A549 (cell line): Measurements from ENCODE around the gene LANCL2. TPM values are rescaled to one million over a fixed set of nuclear protein-coding genes. Genes with fewer than 3 reads are reported as not detected.

ENCODE experiments used
- ATAC-seq, 2 experiments: fragments of 200-7000 bp in 1 of 2; fragments of >200 bp in 1 of 2; cut with Nextera tagmentation in 1 of 2; cut with Tn5 transposase in 1 of 2; 3 replicates each; pipeline versions ENCODE4 v1.8.0 to v1.9.1; 2018 to 2020; ENCODE audit warnings: mild to moderate bottlenecking in 1 of 2, moderate library complexity in 1 of 2
- CTCF ChIA-PET: fragments of 300-600 bp; sonication (Branson Sonifier 250); formaldehyde crosslinking; extraction: SDS; loops from one replicate; lab custom pipeline; 2021; ENCODE audit warnings: antibody characterized with exemption, inconsistent platforms; lab: Yijun Ruan, JAX
- POLR2A ChIA-PET: fragments of 350-600 bp; formaldehyde crosslinking; extraction: SDS; loops from one replicate; lab custom pipeline; 2021; ENCODE audit warnings: antibody characterized with exemption, inconsistent platforms; lab: Yijun Ruan, JAX
- DNase-seq, 2 experiments: peaks; one replicate each; pipeline versions ENCODE4 v3.0.0 to v3.0.0-alpha.2; 2011 to 2016; ENCODE audit warnings: low read depth in 1 of 2, low spot score in 1 of 2
- FAIRE-seq: peaks from 2 replicates; lab custom pipeline; 2011; peaks lifted over from hg19 to GRCh38; lab: Jason Lieb, UNC
- H3K27ac ChIP-seq, 2 experiments: fragments of >200 bp; sonication (Bioruptor Twin); formaldehyde crosslinking; 3 replicates each; pipeline ENCODE4 v1.5.1; 2016 to 2017
- H3K4me1 ChIP-seq: fragments of >200 bp; sonication (Bioruptor Twin); formaldehyde crosslinking; 3 replicates; pipeline ENCODE4 v1.6.1; 2016
- H3K4me2 ChIP-seq: fragments of >200 bp; sonication (Bioruptor Twin); formaldehyde crosslinking; 3 replicates; pipeline ENCODE4 v1.6.1; 2016
- H3K4me3 ChIP-seq: fragments of >200 bp; sonication (Bioruptor Twin); formaldehyde crosslinking; 3 replicates; pipeline ENCODE4 v1.5.1; 2016
- H3K9me3 ChIP-seq: fragments of >200 bp; sonication (Bioruptor Twin); formaldehyde crosslinking; 3 replicates; pipeline ENCODE4 v1.6.1; 2016
- BCL3 ChIP-seq: fragments of >200 bp; sonication (Bioruptor Twin); formaldehyde crosslinking; IDR thresholded peaks from 3 replicates; pipeline ENCODE4 v1.6.1; 2016
- CBX2 ChIP-seq: fragments of 200-600 bp; sonication (generic); IDR thresholded peaks from 2 replicates; pipeline ENCODE4 v1.6.1; 2016; ENCODE audit warnings: low read depth, mild to moderate bottlenecking, borderline replicate concordance
- CHD4 ChIP-seq: fragments of 200-600 bp; sonication (generic); IDR thresholded peaks from 2 replicates; pipeline ENCODE4 v1.6.1; 2016; ENCODE audit warnings: antibody characterized with exemption, mild to moderate bottlenecking, borderline replicate concordance
- EHMT2 ChIP-seq: fragments of 200-600 bp; sonication (generic); IDR thresholded peaks from 2 replicates; pipeline ENCODE4 v1.6.1; 2016; ENCODE audit warnings: antibody characterized with exemption, low read depth, mild to moderate bottlenecking, moderate library complexity
- ELK1 ChIP-seq: fragments of 150-350 bp; IDR thresholded peaks from 2 replicates; pipeline ENCODE4 v1.6.1; 2014; ENCODE audit warnings: low read depth, mild to moderate bottlenecking, low read length
- FOSL2 ChIP-seq, 2 experiments: fragments of 450-650 bp in 1 of 2; fragments of >200 bp in 1 of 2; sonication (Bioruptor Twin) in 1 of 2; formaldehyde crosslinking; IDR thresholded peaks; 2 replicates each; pipeline versions ENCODE4 v1.5.0 to v1.6.1; 2016 to 2020; ENCODE audit warnings: mild to moderate bottlenecking in 1 of 2, moderate library complexity in 1 of 2
- HES2 ChIP-seq: fragments of >200 bp; sonication (Bioruptor Twin); formaldehyde crosslinking; IDR thresholded peaks from 2 replicates; pipeline ENCODE4 v1.6.1; 2016
- HEYL ChIP-seq: fragments of 250-450 bp; sonication (Bioruptor Pico); IDR thresholded peaks from 2 replicates; pipeline ENCODE4 v1.8.0; 2021; ENCODE audit warnings: mild to moderate bottlenecking, moderate library complexity
- MYC ChIP-seq: IDR thresholded peaks from 2 replicates; pipeline ENCODE4 v1.6.1; 2012; ENCODE audit warnings: mild to moderate bottlenecking, inconsistent platforms, low read length, improper control_type of control experiment, borderline replicate concordance
- NPAS2 ChIP-seq: fragments of 250-450 bp; sonication (Bioruptor Pico); IDR thresholded peaks from 2 replicates; pipeline ENCODE4 v1.8.0; 2022; ENCODE audit warnings: mild to moderate bottlenecking, moderate library complexity, borderline replicate concordance
- NR3C1 ChIP-seq: fragments of >200 bp; sonication (Bioruptor Twin); formaldehyde crosslinking; IDR thresholded peaks from 3 replicates; pipeline ENCODE4 v1.6.1; 2017
- PBX3 ChIP-seq: IDR thresholded peaks from 2 replicates; pipeline ENCODE4 v1.6.1; 2012
- RARB ChIP-seq: fragments of 250-450 bp; sonication (Bioruptor Pico); IDR thresholded peaks from 2 replicates; pipeline ENCODE4 v1.8.0; 2021; ENCODE audit warnings: mild to moderate bottlenecking, moderate library complexity
- SMC3 ChIP-seq: fragments of >200 bp; sonication (Bioruptor Twin); formaldehyde crosslinking; IDR thresholded peaks from 3 replicates; pipeline ENCODE4 v1.6.1; 2018; ENCODE audit warnings: inconsistent platforms
- SREBF2 ChIP-seq: fragments of 450-650 bp; IDR thresholded peaks from 2 replicates; pipeline ENCODE4 v1.6.1; 2014; ENCODE audit warnings: mild to moderate bottlenecking, moderate library complexity
- USF2 ChIP-seq: fragments of 450-650 bp; IDR thresholded peaks from 2 replicates; pipeline ENCODE4 v1.6.1; 2014; ENCODE audit warnings: antibody characterized with exemption
- ZC3H11A ChIP-seq: fragments of 450-650 bp; IDR thresholded peaks from 2 replicates; pipeline ENCODE4 v1.6.1; 2014; ENCODE audit warnings: antibody characterized with exemption, mild to moderate bottlenecking
- ZFP36 ChIP-seq: fragments of 450-650 bp; IDR thresholded peaks from 2 replicates; pipeline ENCODE4 v1.6.1; 2014; ENCODE audit warnings: borderline replicate concordance; ENCODE audit not compliant: partially characterized antibody
- WGBS: methylation state at CpG from one replicate; pipeline ENCODE4 v1.1.6; 2017; ENCODE audit errors: missing lambda C conversion rate; 5-methylcytosine and 5-hydroxymethylcytosine counted together
- polyA plus RNA-seq, 4 experiments: library from polyadenylated mRNA; depleted of rRNA in 3 of 4; stranded (reverse); fragments of >200 nt; fragmentation: RNase III in 1 of 4; extraction: RNeasy Plus Mini Kit Qiagen cat#74134 plus additional on column Dnase treatment in 1 of 4; gene quantifications; 2 replicates in 3 of 4; 3 replicates in 1 of 4; pipeline ENCODE4 v1.2.3, GENCODE V29; 2011 to 2017

Gene LANCL2
- polyA plus RNA-seq, 2 of the 4 experiments (the other 2 are of a cell fraction): 8.0 to 12.4 TPM

- FAIRE-seq (no peak), ATAC-seq (no peak), DNase-seq (no peak)
- WGBS: 95% methylated on average over 7 of the region's 7 CpGs
- no peaks in the 10 kb centered on the region for H3K4me1 ChIP-seq
- ChIA-PET POLR2A (no interaction called here), CTCF (no interaction called here)
- no peak overlapping the region for H3K4me2 ChIP-seq
- peaks cover 32% of the 10 kb centered on the region for H3K9me3 ChIP-seq
- H3K4me3 ChIP-seq: no peak overlapping the region
- no peak overlapping the region for H3K27ac ChIP-seq
- TF ChIP-seq CHD4: no peak
- no peak for TF ChIP-seq BCL3
- TF ChIP-seq EHMT2: no peak
- no peak for TF ChIP-seq HES2
- no peak for TF ChIP-seq SMC3
- TF ChIP-seq MYC: no peak
- TF ChIP-seq FOSL2 (IDR thresholded peaks at IDR 0.05): no peak
- no peak for TF ChIP-seq FOSL2 (CRISPR knock-in tag; IDR thresholded peaks at IDR 0.05)
- TF ChIP-seq PBX3: no peak
- TF ChIP-seq SREBF2: no peak
- TF ChIP-seq USF2: no peak
These were observed 102.0 kb downstream of the LANCL2 start for GRCh38 chr7:55467047-55467593.

GRCh38 chr7:55468495-55468894 lies 103.4 kb downstream of the LANCL2 start:
- ATAC-seq (no peak), DNase-seq (no peak)
- 90% methylated on average over 8 of the region's 8 CpGs for WGBS
- Histone ChIP-seq H3K4me3 (no peak overlapping the region), H3K4me1 (no peaks in the 10 kb centered on the region)
- no peak for TF ChIP-seq ZC3H11A
- no peak for TF ChIP-seq NR3C1
- no peak for TF ChIP-seq CBX2
- TF ChIP-seq HEYL (CRISPR knock-in tag): no peak
- TF ChIP-seq BCL3: no peak
- TF ChIP-seq ZFP36: no peak
- TF ChIP-seq NPAS2 (CRISPR knock-in tag): no peak
- no peak for TF ChIP-seq CHD4
- no peak for TF ChIP-seq SMC3
- TF ChIP-seq RARB: no peak
- no peak for TF ChIP-seq ELK1
- TF ChIP-seq, all 56 proteins: peak for 0
- H3K9me3 ChIP-seq: peaks cover 21% of the 10 kb centered on the region
- no peak overlapping the region for H3K27ac ChIP-seq
- no peak overlapping the region for H3K4me2 ChIP-seq
- ChIA-PET POLR2A (no interaction called here), CTCF (interaction anchor here (0.9 to 1.0 kb wide), 3 partner anchors 9 to 53 kb away, joined by 3 read pairs; no protein-coding TSS in a partner anchor)
- no peak for FAIRE-seq
